Measurements from ENCODE around the gene MANBA. TPM values are rescaled to one million over a fixed set of nuclear protein-coding genes. Genes with fewer than 3 reads are reported as not detected.

Gene MANBA
- total RNA-seq, 1 experiment from 2014 or later = 4.0 TPM

GRCh38 chr4:102786279-102786678, 25.5 kb upstream of the MANBA start:
- no peak overlapping the region for H3K4me3 ChIP-seq (ENCODE audit: low read depth, low read length, poor library complexity, severe bottlenecking)
- DNase-seq (ENCODE audit: low spot score) = no peak
- peaks cover 5% of the 10 kb centered on the region for H3K9me3 ChIP-seq (ENCODE audit: low read depth, low read length, poor library complexity, severe bottlenecking)
- H3K27ac ChIP-seq (ENCODE audit: low read depth, low read length, poor library complexity, severe bottlenecking) = no peak overlapping the region
- intact Hi-C loops (cut with micrococcal nuclease; ENCODE audit: unreplicated experiment) = no loop called here
- H3K27me3 ChIP-seq (replicated peaks; ENCODE audit: insufficient read depth, low read depth, low read length, poor library complexity) = no peaks in the 10 kb centered on the region
- TF ChIP-seq EZH2 (IDR thresholded peaks at IDR 0.05; ENCODE audit: borderline replicate concordance, low read depth, low read length, poor library complexity, severe bottlenecking) = no peak
- TF ChIP-seq, protein P1, sequence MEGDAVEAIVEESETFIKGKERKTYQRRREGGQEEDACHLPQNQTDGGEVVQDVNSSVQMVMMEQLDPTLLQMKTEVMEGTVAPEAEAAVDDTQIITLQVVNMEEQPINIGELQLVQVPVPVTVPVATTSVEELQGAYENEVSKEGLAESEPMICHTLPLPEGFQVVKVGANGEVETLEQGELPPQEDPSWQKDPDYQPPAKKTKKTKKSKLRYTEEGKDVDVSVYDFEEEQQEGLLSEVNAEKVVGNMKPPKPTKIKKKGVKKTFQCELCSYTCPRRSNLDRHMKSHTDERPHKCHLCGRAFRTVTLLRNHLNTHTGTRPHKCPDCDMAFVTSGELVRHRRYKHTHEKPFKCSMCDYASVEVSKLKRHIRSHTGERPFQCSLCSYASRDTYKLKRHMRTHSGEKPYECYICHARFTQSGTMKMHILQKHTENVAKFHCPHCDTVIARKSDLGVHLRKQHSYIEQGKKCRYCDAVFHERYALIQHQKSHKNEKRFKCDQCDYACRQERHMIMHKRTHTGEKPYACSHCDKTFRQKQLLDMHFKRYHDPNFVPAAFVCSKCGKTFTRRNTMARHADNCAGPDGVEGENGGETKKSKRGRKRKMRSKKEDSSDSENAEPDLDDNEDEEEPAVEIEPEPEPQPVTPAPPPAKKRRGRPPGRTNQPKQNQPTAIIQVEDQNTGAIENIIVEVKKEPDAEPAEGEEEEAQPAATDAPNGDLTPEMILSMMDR (conservative IDR thresholded peaks at IDR 0.05; ENCODE audit: low read depth, low read length) = no peak
- peaks cover 3% of the 10 kb centered on the region for H3K36me3 ChIP-seq (ENCODE audit: insufficient read depth, low read length, poor library complexity, severe bottlenecking)
- no peaks in the 10 kb centered on the region for H3K4me1 ChIP-seq (ENCODE audit: insufficient read depth, low read length, poor library complexity, severe bottlenecking)
- CTCF ChIA-PET = no interaction called here
- BruUV-seq (replicated peaks) = no TSS peak
- POLR2A ChIA-PET (ENCODE audit: low non-redundant PET) = no interaction called here

DNA sequence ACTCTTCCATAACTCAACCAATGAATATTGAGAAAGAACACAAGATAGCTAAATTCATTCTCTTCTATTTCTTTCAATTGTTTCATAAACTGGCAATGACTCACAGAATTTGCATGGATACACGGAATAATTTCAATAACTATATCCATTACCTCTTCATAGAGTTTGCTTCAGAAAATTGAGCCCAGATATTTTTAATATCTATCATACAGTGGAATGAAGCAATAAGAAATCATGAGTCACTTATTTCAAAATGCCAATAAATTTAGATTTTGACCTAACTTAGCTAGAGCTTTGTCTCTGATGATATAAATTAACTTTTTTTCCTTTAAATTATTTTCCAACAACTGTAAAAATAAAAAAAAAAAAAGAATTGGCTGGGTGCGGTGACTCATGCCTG, 22.2 kb upstream of the MANBA start:
- CTCF ChIA-PET = no interaction called here
- no TSS peak for BruUV-seq (replicated peaks)
- Histone ChIP-seq H3K4me3 (ENCODE audit: low read depth, low read length, poor library complexity, severe bottlenecking) (no peak overlapping the region), H3K4me1 (ENCODE audit: insufficient read depth, low read length, poor library complexity, severe bottlenecking) (no peaks in the 10 kb centered on the region), H3K27ac (ENCODE audit: low read depth, low read length, poor library complexity, severe bottlenecking) (no peak overlapping the region), H3K36me3 (ENCODE audit: insufficient read depth, low read length, poor library complexity, severe bottlenecking) (no peaks in the 10 kb centered on the region), H3K27me3 (replicated peaks; ENCODE audit: insufficient read depth, low read depth, low read length, poor library complexity) (no peaks in the 10 kb centered on the region), H3K9me3 (ENCODE audit: low read depth, low read length, poor library complexity, severe bottlenecking) (peaks cover under 1% of the 10 kb centered on the region)
- intact Hi-C loops (cut with micrococcal nuclease; ENCODE audit: unreplicated experiment) = no loop called here
- no peak for DNase-seq (ENCODE audit: low spot score)
- POLR2A ChIA-PET (ENCODE audit: low non-redundant PET) = interaction anchor here (0.6 kb wide), 1 partner anchor 226 kb away, joined by 5 read pairs; no protein-coding TSS in a partner anchor
- TF ChIP-seq, protein P1 (conservative IDR thresholded peaks at IDR 0.05; ENCODE audit: low read depth, low read length) = no peak
- no peak for TF ChIP-seq EZH2 (IDR thresholded peaks at IDR 0.05; ENCODE audit: borderline replicate concordance, low read depth, low read length, poor library complexity, severe bottlenecking)

DNA sequence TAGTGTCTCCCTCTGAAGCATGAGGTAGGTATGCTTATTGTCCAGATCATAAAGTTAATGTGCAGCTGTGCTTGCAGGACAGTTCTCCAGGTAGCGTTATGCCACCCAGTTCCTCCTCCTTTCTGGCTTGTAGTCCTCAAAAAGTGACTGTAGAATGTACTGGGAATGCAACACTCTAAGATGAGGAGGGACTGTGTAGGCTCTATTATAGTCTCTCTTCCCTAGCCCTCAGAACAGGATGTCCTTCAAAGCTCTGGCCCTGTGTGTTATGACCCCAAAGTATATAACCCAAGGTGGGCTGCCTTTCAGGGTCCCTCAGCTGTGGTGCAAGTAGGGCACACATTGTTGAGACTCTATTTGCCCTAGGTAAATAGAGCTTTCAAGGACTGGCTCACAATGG, 20.8 kb upstream of the MANBA start:
- ChIA-PET CTCF (no interaction called here), POLR2A (ENCODE audit: low non-redundant PET) (no interaction called here)
- no TSS peak for BruUV-seq (replicated peaks)

More for the DNA sequence above, 20.8 kb upstream of the MANBA start:
- Histone ChIP-seq H3K36me3 (ENCODE audit: insufficient read depth, low read length, poor library complexity, severe bottlenecking) (no peaks in the 10 kb centered on the region), H3K4me1 (ENCODE audit: insufficient read depth, low read length, poor library complexity, severe bottlenecking) (no peaks in the 10 kb centered on the region), H3K27ac (ENCODE audit: low read depth, low read length, poor library complexity, severe bottlenecking) (no peak overlapping the region), H3K27me3 (replicated peaks; ENCODE audit: insufficient read depth, low read depth, low read length, poor library complexity) (no peaks in the 10 kb centered on the region), H3K9me3 (ENCODE audit: low read depth, low read length, poor library complexity, severe bottlenecking) (no peaks in the 10 kb centered on the region), H3K4me3 (ENCODE audit: low read depth, low read length, poor library complexity, severe bottlenecking) (no peak overlapping the region)
- no peak for DNase-seq (ENCODE audit: low spot score)
- no peak for TF ChIP-seq EZH2 (IDR thresholded peaks at IDR 0.05; ENCODE audit: borderline replicate concordance, low read depth, low read length, poor library complexity, severe bottlenecking)
- TF ChIP-seq, protein P1 (conservative IDR thresholded peaks at IDR 0.05; ENCODE audit: low read depth, low read length) = no peak
- intact Hi-C loops (cut with micrococcal nuclease; ENCODE audit: unreplicated experiment) = no loop called here
